Lung (tissue), 12 donors: Measurements from ENCODE around the gene ABLIM2. TPM values are rescaled to one million over a fixed set of nuclear protein-coding genes. Genes with fewer than 3 reads are reported as not detected.

Experiments used
- ATAC-seq: fragments of 200-7000 bp; cut with Tn5 transposase; one replicate; pipeline ENCODE4 v1.9.1; 2020; ENCODE audit warnings: moderate number of reproducible peaks; ENCODE audit not compliant: insufficient read depth, low FRiP score
- DNase-seq, 3 donors: peaks; one replicate each; pipeline ENCODE4 v3.0.0-alpha.2; 2013 to 2017
- H3K27ac ChIP-seq, 2 donors: one replicate each; pipeline ENCODE4 v1.5.1; 2013; ENCODE audit warnings: mild to moderate bottlenecking in 2 of 2, moderate library complexity in 2 of 2, control low read depth in 1 of 2, inconsistent platforms in 1 of 2, low read depth in 1 of 2, low read length in 1 of 2
- H3K27me3 ChIP-seq, 3 donors: one replicate each; pipeline ENCODE4 v1.5.1; 2013; ENCODE audit warnings: low read length in 2 of 3; ENCODE audit not compliant: control insufficient read depth in 3 of 3, insufficient read depth in 3 of 3
- H3K36me3 ChIP-seq, 4 donors: one replicate each; pipeline ENCODE4 v1.5.1; 2013; ENCODE audit warnings: low read length in 4 of 4, mild to moderate bottlenecking in 1 of 4, moderate library complexity in 1 of 4; ENCODE audit not compliant: control insufficient read depth in 4 of 4, insufficient read depth in 4 of 4
- H3K4me1 ChIP-seq, 5 donors: one replicate each; pipeline ENCODE4 v1.5.1; 2013; ENCODE audit warnings: low read length in 5 of 5, mild to moderate bottlenecking in 2 of 5, moderate library complexity in 1 of 5; ENCODE audit not compliant: control insufficient read depth in 5 of 5, insufficient read depth in 5 of 5
- H3K4me3 ChIP-seq: one replicate; pipeline ENCODE4 v1.5.1; 2013; ENCODE audit warnings: mild to moderate bottlenecking, control low read depth, moderate library complexity
- H3K9ac ChIP-seq, 2 donors: one replicate each; pipeline ENCODE4 v1.5.1; 2013; ENCODE audit warnings: low read length in 2 of 2, control low read depth in 1 of 2; ENCODE audit not compliant: insufficient read depth in 1 of 2
- H3K9me3 ChIP-seq, 4 donors: one replicate each; pipeline ENCODE4 v1.5.1; 2013; ENCODE audit warnings: low read length in 3 of 4, mild to moderate bottlenecking in 1 of 4, moderate library complexity in 1 of 4; ENCODE audit not compliant: control insufficient read depth in 4 of 4, insufficient read depth in 3 of 4
- CTCF ChIP-seq: IDR thresholded peaks from 2 replicates; pipeline ENCODE4 v1.5.1; 2012; ENCODE audit warnings: mild to moderate bottlenecking; ENCODE audit errors: control extremely low read depth, extremely low read depth
- WGBS, 2 donors: extraction: QIAGEN DNeasy Blood & Tissue Kit; methylation state at CpG; one replicate each; pipeline ENCODE4 v1.1.7; 2013; 5-methylcytosine and 5-hydroxymethylcytosine counted together
- polyA plus RNA-seq, 2 donors: library from polyadenylated mRNA; stranded (reverse); fragments of 200-250 nt; gene quantifications; one replicate each; pipeline ENCODE4 v1.2.1, GENCODE V29; 2013
- total RNA-seq, 2 donors: library from RNA; depleted of rRNA in 1 of 2; stranded (reverse); fragments of >200 nt in 1 of 2; gene quantifications; one replicate each; pipeline ENCODE4 v1.2.1, GENCODE V29; 2014 to 2021
- donor health status: control.
- donor health status: control.
- donor health status: Bipolar disorder and iron deficiency.
- donor health status: healthy.
- donor health status: DM: yes; HTN: yes; CAD: no.

The ABLIM2 gene
- total and polyA plus RNA-seq, 4 donors, result 1.7 to 10.9 (median 5.2) TPM

- Histone ChIP-seq H3K4me3 (no peak overlapping the region), H3K9me3 (peaks cover 0 to 8% (median 0%) of the 10 kb centered on the region in 4 donors), H3K9ac (no peak overlapping the region), H3K27ac (no peak overlapping the region), H3K36me3 (no peaks in the 10 kb centered on the region), H3K27me3 (no peaks in the 10 kb centered on the region), H3K4me1 (no peaks in the 10 kb centered on the region)
- TF ChIP-seq CTCF, result no peak
- DNase-seq (no peak), ATAC-seq (no peak)
- WGBS, 2 donors, result 77% methylated on average over 9 of the region's 9 CpGs
Measured at GRCh38 chr4:8112036-8112576, 46.5 kb downstream of the ABLIM2 start.

- TF ChIP-seq CTCF, result no peak
- no peak for ATAC-seq
Measured at GRCh38 chr4:8110071-8110986, 48.3 kb downstream of the ABLIM2 start.

GRCh38 chr4:8109406-8110065 lies 49.1 kb downstream of the ABLIM2 start:
- no peaks in the 10 kb centered on the region for H3K36me3 ChIP-seq
- H3K4me1 ChIP-seq, result no peaks in the 10 kb centered on the region
- H3K9ac ChIP-seq, result no peak overlapping the region
- H3K27ac ChIP-seq, result no peak overlapping the region
- ATAC-seq (no peak), DNase-seq (no peak)
- H3K27me3 ChIP-seq, result no peaks in the 10 kb centered on the region
- TF ChIP-seq CTCF, result no peak
- 91 to 92% methylated on average over 20 of the region's 20 CpGs for WGBS, 2 donors
- H3K4me3 ChIP-seq, result no peak overlapping the region
- H3K9me3 ChIP-seq, result peaks cover 0 to 8% (median 0%) of the 10 kb centered on the region in 4 donors

More at GRCh38 chr4:8110071-8110986, 48.3 kb downstream of the ABLIM2 start:
- H3K27me3 ChIP-seq, result no peaks in the 10 kb centered on the region
- H3K4me1 ChIP-seq, result no peaks in the 10 kb centered on the region
- DNase-seq, result peak in 2 of 3 donors; percentile 26 to 31
- no peak overlapping the region for H3K9ac ChIP-seq
- no peak overlapping the region for H3K27ac ChIP-seq
- H3K4me3 ChIP-seq, result no peak overlapping the region
- peaks cover 0 to 8% (median 0%) of the 10 kb centered on the region in 4 donors for H3K9me3 ChIP-seq
- 45 to 49% methylated on average over 29 of the region's 29 CpGs for WGBS, 2 donors
- no peaks in the 10 kb centered on the region for H3K36me3 ChIP-seq
